Endothelial cell of umbilical vein (primary cell): ENCODE measurements around the gene FURIN. TPM values are rescaled to one million over a fixed set of nuclear protein-coding genes. Genes with fewer than 3 reads are reported as not detected.

ENCODE experiments used
- BruUV-seq: library from RNA; stranded (reverse); fragments of 400-500 nt; replicated peaks from 2 replicates; lab custom pipeline; 2021; lab: Mats Ljungman, UMichigan
- CTCF ChIA-PET: fragments of 300-600, 350-600 bp; sonication (Branson Sonifier 250); formaldehyde crosslinking; loops from one replicate; lab custom pipeline; 2021; ENCODE audit warnings: antibody characterized with exemption, inconsistent platforms; lab: Charles Lee
- POLR2A ChIA-PET: fragments of 300-600, 350-600 bp; sonication (Branson Sonifier 250); formaldehyde crosslinking; loops from one replicate; lab custom pipeline; 2021; ENCODE audit warnings: antibody characterized with exemption, inconsistent platforms; lab: Charles Lee
- DNase-seq: peaks from one replicate; pipeline ENCODE4 v3.0.0-alpha.2; 2011; ENCODE audit warnings: low read depth, low spot score
- FAIRE-seq: peaks from 2 replicates; lab custom pipeline; 2011; peaks lifted over from hg19 to GRCh38; lab: Jason Lieb, UNC
- H2AFZ ChIP-seq: 2 replicates; pipeline ENCODE4 v1.6.0; 2012; ENCODE audit warnings: low read depth, low read length, control low read depth, inconsistent platforms
- H3K27ac ChIP-seq: 2 replicates; pipeline ENCODE4 v1.5.1; 2011; ENCODE audit warnings: low read depth, mild to moderate bottlenecking, control low read depth, low read length, moderate library complexity; ENCODE audit not compliant: insufficient read depth
- H3K27me3 ChIP-seq, 2 experiments: 2 replicates each; pipeline versions ENCODE4 v1.6.0 to v1.6.1; 2011; ENCODE audit warnings: low read length in 2 of 2, mixed read lengths in 1 of 2; ENCODE audit not compliant: control insufficient read depth in 2 of 2, insufficient read depth in 2 of 2
- H3K36me3 ChIP-seq, 2 experiments: 2 replicates in 1 of 2; 3 replicates in 1 of 2; pipeline ENCODE4 v1.5.1; 2011; ENCODE audit warnings: low read length in 2 of 2, mild to moderate bottlenecking in 1 of 2, moderate library complexity in 1 of 2; ENCODE audit not compliant: control insufficient read depth in 2 of 2, insufficient read depth in 2 of 2; ENCODE audit errors: extremely low read depth in 1 of 2
- H3K4me1 ChIP-seq: 3 replicates; pipeline ENCODE4 v1.5.1; 2011; ENCODE audit warnings: mild to moderate bottlenecking, low read length; ENCODE audit not compliant: control insufficient read depth, insufficient read depth; ENCODE audit errors: extremely low read depth
- H3K4me2 ChIP-seq: 2 replicates; pipeline ENCODE4 v1.6.1; 2011; ENCODE audit warnings: low read length, control low read depth, mixed read lengths; ENCODE audit not compliant: insufficient read depth
- H3K4me3 ChIP-seq, 3 experiments: fragments of 200-600 bp in 1 of 3; sonication (generic), shearing (Covaris generic) in 1 of 3; replicated peaks in 1 of 3; 2 replicates each; pipeline ENCODE4 v1.5.1; 2011 to 2016; ENCODE audit warnings: control low read depth in 3 of 3, low read length in 3 of 3, mild to moderate bottlenecking in 2 of 3, inconsistent platforms in 1 of 3, low read depth in 1 of 3, moderate library complexity in 1 of 3; ENCODE audit not compliant: insufficient read depth in 1 of 3
- H3K79me2 ChIP-seq: 2 replicates; pipeline ENCODE4 v1.6.0; 2012; ENCODE audit warnings: low read length, inconsistent platforms; ENCODE audit not compliant: control insufficient read depth, insufficient read depth
- H3K9ac ChIP-seq: replicated peaks from 2 replicates; pipeline ENCODE3; 2011; ENCODE audit warnings: low read length, control low read depth; ENCODE audit not compliant: insufficient read depth; ENCODE audit errors: extremely low read depth
- H3K9me1 ChIP-seq: replicated peaks from 3 replicates; pipeline ENCODE4 v1.6.0; 2011; ENCODE audit warnings: mild to moderate bottlenecking, low read length; ENCODE audit not compliant: control insufficient read depth, insufficient read depth; ENCODE audit errors: extremely low read depth
- H3K9me3 ChIP-seq: replicated peaks from 2 replicates; pipeline ENCODE4 v1.5.1; 2012; ENCODE audit warnings: low read length, inconsistent platforms; ENCODE audit not compliant: control insufficient read depth, insufficient read depth
- H4K20me1 ChIP-seq: replicated peaks from 2 replicates; pipeline ENCODE3; 2011; ENCODE audit warnings: mild to moderate bottlenecking, low read length; ENCODE audit not compliant: control insufficient read depth, insufficient read depth; ENCODE audit errors: extremely low read depth
- CTCF ChIP-seq, 2 donors: IDR thresholded peaks; 1 replicate in 1 of 2; 2 replicates in 1 of 2; pipeline ENCODE4 v1.5.1; 2011; ENCODE audit warnings: low read length in 2 of 2, mild to moderate bottlenecking in 2 of 2, moderate library complexity in 2 of 2, control low read depth in 1 of 2, inconsistent platforms in 1 of 2, low read depth in 1 of 2; ENCODE audit not compliant: insufficient read depth in 1 of 2; ENCODE audit errors: extremely low read depth in 1 of 2
- EZH2 ChIP-seq: IDR thresholded peaks from 2 replicates; pipeline ENCODE4 v1.6.1; 2012; ENCODE audit warnings: borderline replicate concordance, low read depth, mild to moderate bottlenecking, moderate library complexity, low read length, inconsistent platforms; ENCODE audit not compliant: severe bottlenecking
- FOS ChIP-seq: IDR thresholded peaks from 2 replicates; pipeline ENCODE4 v1.6.1; 2011; ENCODE audit warnings: mild to moderate bottlenecking, low read length, moderate library complexity, borderline replicate concordance; ENCODE audit not compliant: insufficient read depth
- GATA2 ChIP-seq: IDR thresholded peaks from 2 replicates; pipeline ENCODE4 v1.7.0; 2011; ENCODE audit warnings: low read depth, mild to moderate bottlenecking, moderate library complexity, mixed read lengths, low read length; ENCODE audit not compliant: insufficient read length, insufficient read depth
- JUN ChIP-seq: IDR thresholded peaks from 2 replicates; pipeline ENCODE4 v1.6.1; 2011; ENCODE audit warnings: borderline replicate concordance, low read depth; ENCODE audit not compliant: insufficient read length, insufficient read depth
- MAX ChIP-seq: IDR thresholded peaks from 2 replicates; pipeline ENCODE4 v1.6.1; 2011; ENCODE audit not compliant: insufficient read depth, insufficient read length
- MYC ChIP-seq: IDR thresholded peaks from one replicate; pipeline ENCODE4 v1.6.1; 2011; ENCODE audit warnings: mild to moderate bottlenecking, low read depth, low read length
- POLR2A ChIP-seq: IDR thresholded peaks from 2 replicates; pipeline ENCODE4 v1.6.1; 2012; ENCODE audit warnings: low read depth, mild to moderate bottlenecking, control low read depth, low read length
- dilution Hi-C: fragments of 300-500 bp; cut with MboI; formaldehyde crosslinking; loops from one replicate; pipeline ENCODE4 v1.15.0; 2019; ENCODE audit warnings: low sequenced_read_pairs; ENCODE audit not compliant: extremely low pct_ligation_motif_present
- intact Hi-C: fragments of 100-400 bp; cut with micrococcal nuclease; formaldehyde crosslinking; loops from one replicate; pipeline ENCODE4 v1.10.0; 2022
- polyA plus RNA-seq, 4 experiments: library from polyadenylated mRNA; depleted of rRNA in 3 of 4; stranded (reverse) in 3 of 4; unstranded in 1 of 4; fragments of >200 nt; gene quantifications; 2 replicates each; pipeline versions ENCODE4 v1.2.1 to v1.2.3, GENCODE V29; 2011 to 2012; ENCODE audit warnings: missing spikeins in 1 of 4
- total RNA-seq: library from RNA; stranded (reverse); gene quantifications from 2 replicates; pipeline ENCODE4 v1.2.3, GENCODE V29; 2021

The FURIN gene
- total and polyA plus RNA-seq, 2 donors (not counting 3 experiments of a cell fraction or from before 2014, with no cell fraction given) = 77.4 to 131 TPM

GRCh38 chr15:90915216-90915807, 46.9 kb downstream of the FURIN start:
- Histone ChIP-seq H3K79me2 (no peaks in the 10 kb centered on the region), H3K4me2 (no peak overlapping the region), H3K4me3 (no peak overlapping the region), H3K9me3 (no peaks in the 10 kb centered on the region), H3K27ac (no peak overlapping the region), H3K4me1 (no peaks in the 10 kb centered on the region), H3K9ac (no peak overlapping the region), H3K27me3 (no peaks in the 10 kb centered on the region), H3K36me3 (peaks cover 7 to 72% of the 10 kb centered on the region in 2 experiments), H3K9me1 (no peaks in the 10 kb centered on the region), H4K20me1 (no peaks in the 10 kb centered on the region), H2AFZ (no peak overlapping the region)
- DNase-seq = no peak
- POLR2A ChIA-PET = no interaction called here
- intact Hi-C loops (no loop called here), dilution Hi-C loops (no loop called here)
- no peak for TF ChIP-seq FOS
- TF ChIP-seq CTCF (IDR thresholded peaks at IDR 0.05; ENCODE audit: extremely low read depth in 1 of 2, insufficient read depth in 1 of 2, low read depth in 1 of 2, low read length in 2 of 2) = no peak
- no peak for TF ChIP-seq GATA2
- no peak for TF ChIP-seq POLR2A
- TF ChIP-seq EZH2 = no peak
- TF ChIP-seq MYC = no peak
- no peak for TF ChIP-seq JUN
- no peak for TF ChIP-seq MAX
- no TSS peak for BruUV-seq
- FAIRE-seq = no peak
- CTCF ChIA-PET = no interaction called here
